Rectal smooth muscle tissue (tissue), 1 donor: ENCODE results near the gene CAMSAP1.
"Not testable (repeated sequence)": the region's sequence is repeated elsewhere in the genome, so short reads cannot be mapped to it uniquely, and the experiment has no call there.

Experiments
- H3K27ac ChIP-seq: one replicate; pipeline ENCODE4 v1.7.0; 2013; ENCODE audit warnings: low read depth, low read length, inconsistent platforms
- H3K27me3 ChIP-seq: one replicate; pipeline ENCODE4 v1.7.0; 2013; ENCODE audit warnings: low read length; ENCODE audit not compliant: control insufficient read depth, insufficient read depth
- H3K36me3 ChIP-seq: one replicate; pipeline ENCODE4 v1.7.0; 2013; ENCODE audit warnings: low read length; ENCODE audit not compliant: control insufficient read depth, insufficient read depth
- H3K4me1 ChIP-seq: one replicate; pipeline ENCODE4 v1.7.0; 2013; ENCODE audit warnings: low read length; ENCODE audit not compliant: control insufficient read depth, insufficient read depth
- H3K4me3 ChIP-seq: one replicate; pipeline ENCODE4 v1.7.0; 2013; ENCODE audit warnings: low read length
- H3K9ac ChIP-seq: one replicate; pipeline ENCODE4 v1.7.0; 2013; ENCODE audit warnings: low read length

The CAMSAP1 gene

DNA sequence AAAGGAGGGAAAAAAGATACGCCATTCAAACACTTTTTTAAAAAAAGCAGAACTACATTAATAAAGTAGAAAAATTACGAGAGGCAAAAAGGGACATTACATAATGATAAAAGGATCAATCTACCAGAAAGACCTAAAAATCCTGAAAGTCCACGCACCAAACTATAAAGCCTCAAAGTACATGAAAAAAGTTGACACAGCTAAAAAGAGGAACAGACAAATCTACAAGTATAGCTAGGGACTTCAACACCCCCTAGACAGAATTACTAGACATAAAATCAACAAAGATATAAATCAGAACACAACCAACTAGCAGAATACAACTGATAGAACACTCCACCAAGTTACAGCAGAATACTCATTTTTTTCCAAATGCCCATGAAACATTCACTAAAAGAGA is 11.1 kb downstream of the CAMSAP1 start:
- H3K4me1 ChIP-seq: peaks cover 3% of the 10 kb centered on the region
- H3K36me3 ChIP-seq: no peaks in the 10 kb centered on the region
- no peaks in the 10 kb centered on the region for H3K27me3 ChIP-seq
- no peak overlapping the region for H3K27ac ChIP-seq
- no peak overlapping the region for H3K4me3 ChIP-seq
- H3K9ac ChIP-seq: no peak overlapping the region

GRCh38 chr9:135895202-135895848 is 12.0 kb downstream of the CAMSAP1 start:
- H3K36me3 ChIP-seq: no peaks in the 10 kb centered on the region
- no peaks in the 10 kb centered on the region for H3K27me3 ChIP-seq
- H3K27ac ChIP-seq: no peak overlapping the region
- no peak overlapping the region for H3K9ac ChIP-seq
- no peak overlapping the region for H3K4me3 ChIP-seq
- peaks cover 12% of the 10 kb centered on the region for H3K4me1 ChIP-seq

GRCh38 chr9:135893104-135893503 is 14.2 kb downstream of the CAMSAP1 start:
- Histone ChIP-seq H3K9ac (no peak overlapping the region), H3K27me3 (no peaks in the 10 kb centered on the region), H3K4me1 (peaks cover 15% of the 10 kb centered on the region), H3K4me3 (no peak overlapping the region), H3K27ac (no peak overlapping the region), H3K36me3 (no peaks in the 10 kb centered on the region)

- not testable (repeated sequence) for H3K4me3 ChIP-seq, H3K36me3 ChIP-seq, H3K9ac ChIP-seq, H3K27me3 ChIP-seq, H3K27ac ChIP-seq
- H3K4me1 ChIP-seq: peaks cover 15% of the 10 kb centered on the region
Observed at GRCh38 chr9:135892327-135892726, 15.0 kb downstream of the CAMSAP1 start.

GRCh38 chr9:135891027-135891631 is 16.2 kb downstream of the CAMSAP1 start:
- no peak overlapping the region for H3K9ac ChIP-seq
- H3K27ac ChIP-seq: no peak overlapping the region

GRCh38 chr9:135890190-135891026 is 16.9 kb downstream of the CAMSAP1 start:
- Histone ChIP-seq H3K4me1 (peaks cover 15% of the 10 kb centered on the region), H3K27me3 (no peaks in the 10 kb centered on the region), H3K36me3 (no peaks in the 10 kb centered on the region), H3K27ac (no peak overlapping the region), H3K4me3 (no peak overlapping the region), H3K9ac (no peak overlapping the region)

More at GRCh38 chr9:135891027-135891631, 16.2 kb downstream of the CAMSAP1 start:
- Histone ChIP-seq H3K36me3 (no peaks in the 10 kb centered on the region), H3K27me3 (no peaks in the 10 kb centered on the region), H3K4me1 (peaks cover 15% of the 10 kb centered on the region), H3K4me3 (no peak overlapping the region)

DNA sequence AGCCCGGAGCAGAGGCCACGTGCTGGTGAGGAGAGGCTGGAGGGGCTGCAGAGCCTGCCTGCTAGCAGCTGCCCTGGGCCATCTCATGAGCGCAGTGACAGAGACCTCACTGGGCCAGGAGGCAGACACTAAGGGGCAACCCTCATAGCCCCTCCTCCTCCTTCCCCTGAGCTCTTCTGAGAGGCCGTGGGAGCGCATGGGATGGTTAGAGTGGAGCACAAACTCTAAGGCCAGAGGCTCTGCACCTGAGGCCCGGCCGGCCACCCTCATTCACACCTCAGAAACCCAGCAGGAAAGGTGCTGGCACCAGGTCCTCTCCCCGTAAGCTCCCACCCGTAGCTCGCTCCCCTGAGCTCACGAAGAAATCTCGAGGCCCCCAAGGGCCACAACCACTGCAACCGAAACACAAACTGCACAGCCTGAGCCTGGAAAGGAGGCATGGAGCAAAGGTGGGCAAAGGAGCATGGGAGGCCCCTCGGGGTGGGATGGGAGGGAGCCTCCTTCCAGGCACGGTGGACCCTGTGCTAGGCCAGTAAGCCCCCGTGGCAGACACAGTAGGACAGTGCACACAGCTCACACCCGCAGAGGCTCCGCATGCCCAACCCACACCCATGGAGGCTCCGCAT is 17.7 kb downstream of the CAMSAP1 start:
- no peak overlapping the region for H3K9ac ChIP-seq
- no peak overlapping the region for H3K4me3 ChIP-seq
- H3K4me1 ChIP-seq: peaks cover 17% of the 10 kb centered on the region
- H3K27me3 ChIP-seq: no peaks in the 10 kb centered on the region
- no peak overlapping the region for H3K27ac ChIP-seq
- H3K36me3 ChIP-seq: no peaks in the 10 kb centered on the region

GRCh38 chr9:135888766-135889394 is 18.5 kb downstream of the CAMSAP1 start:
- peaks cover 20% of the 10 kb centered on the region for H3K4me1 ChIP-seq
- H3K4me3 ChIP-seq: no peak overlapping the region
- no peak overlapping the region for H3K9ac ChIP-seq

GRCh38 chr9:135888126-135888765 is 19.1 kb downstream of the CAMSAP1 start:
- no peak overlapping the region for H3K4me3 ChIP-seq

More at GRCh38 chr9:135888766-135889394, 18.5 kb downstream of the CAMSAP1 start:
- Histone ChIP-seq H3K36me3 (no peaks in the 10 kb centered on the region), H3K27me3 (no peaks in the 10 kb centered on the region), H3K27ac (no peak overlapping the region)

GRCh38 chr9:135887585-135888050 is 19.7 kb downstream of the CAMSAP1 start:
- Histone ChIP-seq H3K4me3 (peak overlapping the region; percentile 25), H3K27ac (no peak overlapping the region), H3K27me3 (no peaks in the 10 kb centered on the region), H3K9ac (no peak overlapping the region), H3K4me1 (peaks cover 20% of the 10 kb centered on the region), H3K36me3 (no peaks in the 10 kb centered on the region)

More at GRCh38 chr9:135888126-135888765, 19.1 kb downstream of the CAMSAP1 start:
- Histone ChIP-seq H3K27me3 (no peaks in the 10 kb centered on the region), H3K4me1 (peaks cover 20% of the 10 kb centered on the region), H3K9ac (no peak overlapping the region), H3K27ac (no peak overlapping the region), H3K36me3 (no peaks in the 10 kb centered on the region)

- Histone ChIP-seq H3K4me1 (peaks cover 20% of the 10 kb centered on the region), H3K27ac (no peak overlapping the region), H3K4me3 (no peak overlapping the region), H3K36me3 (no peaks in the 10 kb centered on the region), H3K9ac (no peak overlapping the region), H3K27me3 (no peaks in the 10 kb centered on the region)
Observed at GRCh38 chr9:135887021-135887507, 20.3 kb downstream of the CAMSAP1 start.
